HFF-Myc (cell line): Measurements from ENCODE around the gene AADACL4.
"Not testable (repeated sequence)": the region's sequence is repeated elsewhere in the genome, so short reads cannot be mapped to it uniquely, and the experiment has no call there.

ENCODE experiments used
- DNase-seq: peaks from one replicate; pipeline ENCODE4 v3.0.0-alpha.2; 2011; ENCODE audit warnings: low read depth; ENCODE audit errors: extremely low read depth
- H3K4me3 ChIP-seq: replicated peaks from 2 replicates; pipeline ENCODE4 v1.5.1; 2011; ENCODE audit warnings: low read depth, mild to moderate bottlenecking, control low read depth, low read length
- CTCF ChIP-seq: IDR thresholded peaks from 2 replicates; pipeline ENCODE4 v1.5.1; 2012; ENCODE audit warnings: mild to moderate bottlenecking, low read depth, low read length, control low read depth; ENCODE audit errors: missing control alignments

Gene AADACL4

GRCh38 chr1:12708396-12709090 lies 64.7 kb downstream of the AADACL4 start:
- DNase-seq = no peak
- TF ChIP-seq CTCF = no peak
- H3K4me3 ChIP-seq = no peak overlapping the region

DNA sequence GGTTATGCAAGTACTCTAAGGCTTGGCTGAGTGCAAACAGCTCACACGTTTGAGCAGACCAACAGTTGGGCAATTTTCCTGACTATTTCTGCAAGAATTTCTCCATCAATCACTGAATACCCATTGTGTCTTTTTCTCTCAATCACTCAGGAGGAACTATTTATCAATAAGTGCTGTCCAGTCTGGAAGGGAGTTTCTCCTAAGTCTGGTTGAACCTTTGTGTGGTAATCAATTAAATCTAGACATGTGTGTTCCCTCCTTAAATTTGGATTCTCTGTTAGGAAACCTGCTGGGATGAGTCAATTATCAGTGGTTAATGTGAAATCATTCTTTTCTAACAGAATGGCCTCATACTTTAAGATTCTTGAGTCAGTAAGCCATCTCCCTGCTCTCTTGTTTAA lies 65.2 kb downstream of the AADACL4 start:
- no peak overlapping the region for H3K4me3 ChIP-seq
- TF ChIP-seq CTCF = no peak
- no peak for DNase-seq

GRCh38 chr1:12709696-12710095 lies 65.8 kb downstream of the AADACL4 start:
- TF ChIP-seq CTCF = no peak
- no peak for DNase-seq
- no peak overlapping the region for H3K4me3 ChIP-seq

GRCh38 chr1:12711536-12711935 lies 67.7 kb downstream of the AADACL4 start:
- no peak for DNase-seq
- TF ChIP-seq CTCF = no peak
- no peak overlapping the region for H3K4me3 ChIP-seq

- H3K4me3 ChIP-seq = no peak overlapping the region
- no peak for TF ChIP-seq CTCF
- no peak for DNase-seq
These were observed 68.2 kb downstream of the AADACL4 start for GRCh38 chr1:12712076-12712475.

GRCh38 chr1:12712929-12713328 lies 69.0 kb downstream of the AADACL4 start:
- TF ChIP-seq CTCF = no peak
- H3K4me3 ChIP-seq = no peak overlapping the region
- DNase-seq = no peak

DNA sequence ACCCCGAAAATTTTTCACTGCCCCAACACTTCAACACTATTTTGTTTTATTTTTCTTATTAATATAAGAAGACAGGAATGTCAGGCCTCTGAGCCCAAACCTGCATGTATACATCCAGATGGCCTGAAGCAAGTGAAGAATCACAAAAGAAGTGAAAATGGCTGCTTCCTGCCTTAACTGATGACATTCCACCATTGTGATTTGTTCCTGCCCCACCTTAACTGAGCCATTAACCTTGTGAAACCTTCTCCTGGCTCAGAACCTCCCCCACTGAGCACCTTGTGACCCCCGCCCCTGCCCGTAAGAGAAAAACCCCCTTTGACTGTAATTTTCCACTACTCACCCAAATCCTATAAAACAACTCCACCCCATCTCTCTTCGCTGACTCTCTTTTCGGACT lies 69.8 kb downstream of the AADACL4 start:
- not testable (repeated sequence) for DNase-seq

More for the DNA sequence above, 69.8 kb downstream of the AADACL4 start:
- H3K4me3 ChIP-seq = not testable (repeated sequence)
